GM19099 (cell line): ENCODE measurements around the gene PPP1R12C.

ENCODE experiments used
- POLR2A ChIP-seq: IDR thresholded peaks from 3 replicates; pipeline ENCODE4 v1.6.1; 2011; ENCODE audit warnings: low read depth; ENCODE audit not compliant: insufficient read length; ENCODE audit errors: extremely low read depth

The PPP1R12C gene

GRCh38 chr19:55118401-55118991, 1.1 kb upstream of the PPP1R12C start:
- TF ChIP-seq POLR2A, result no peak

GRCh38 chr19:55117663-55118391, 390 bp upstream of the PPP1R12C start:
- TF ChIP-seq POLR2A, result peak; percentile 80

DNA sequence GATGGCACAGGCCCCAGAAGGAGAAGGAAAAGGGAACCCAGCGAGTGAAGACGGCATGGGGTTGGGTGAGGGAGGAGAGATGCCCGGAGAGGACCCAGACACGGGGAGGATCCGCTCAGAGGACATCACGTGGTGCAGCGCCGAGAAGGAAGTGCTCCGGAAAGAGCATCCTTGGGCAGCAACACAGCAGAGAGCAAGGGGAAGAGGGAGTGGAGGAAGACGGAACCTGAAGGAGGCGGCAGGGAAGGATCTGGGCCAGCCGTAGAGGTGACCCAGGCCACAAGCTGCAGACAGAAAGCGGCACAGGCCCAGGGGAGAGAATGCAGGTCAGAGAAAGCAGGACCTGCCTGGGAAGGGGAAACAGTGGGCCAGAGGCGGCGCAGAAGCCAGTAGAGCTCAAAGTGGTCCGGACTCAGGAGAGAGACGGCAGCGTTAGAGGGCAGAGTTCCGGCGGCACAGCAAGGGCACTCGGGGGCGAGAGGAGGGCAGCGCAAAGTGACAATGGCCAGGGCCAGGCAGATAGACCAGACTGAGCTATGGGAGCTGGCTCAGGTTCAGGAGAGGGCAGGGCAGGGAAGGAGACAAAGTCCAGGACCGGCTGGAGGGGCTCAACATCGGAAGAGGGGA, 1.1 kb downstream of the PPP1R12C start:
- TF ChIP-seq POLR2A, result no peak

DNA sequence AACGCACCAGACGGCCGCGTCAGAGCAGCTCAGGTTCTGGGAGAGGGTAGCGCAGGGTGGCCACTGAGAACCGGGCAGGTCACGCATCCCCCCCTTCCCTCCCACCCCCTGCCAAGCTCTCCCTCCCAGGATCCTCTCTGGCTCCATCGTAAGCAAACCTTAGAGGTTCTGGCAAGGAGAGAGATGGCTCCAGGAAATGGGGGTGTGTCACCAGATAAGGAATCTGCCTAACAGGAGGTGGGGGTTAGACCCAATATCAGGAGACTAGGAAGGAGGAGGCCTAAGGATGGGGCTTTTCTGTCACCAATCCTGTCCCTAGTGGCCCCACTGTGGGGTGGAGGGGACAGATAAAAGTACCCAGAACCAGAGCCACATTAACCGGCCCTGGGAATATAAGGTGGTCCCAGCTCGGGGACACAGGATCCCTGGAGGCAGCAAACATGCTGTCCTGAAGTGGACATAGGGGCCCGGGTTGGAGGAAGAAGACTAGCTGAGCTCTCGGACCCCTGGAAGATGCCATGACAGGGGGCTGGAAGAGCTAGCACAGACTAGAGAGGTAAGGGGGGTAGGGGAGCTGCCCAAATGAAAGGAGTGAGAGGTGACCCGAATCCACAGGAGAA, 1.9 kb downstream of the PPP1R12C start:
- TF ChIP-seq POLR2A, result no peak

GRCh38 chr19:55114566-55115145, 2.8 kb downstream of the PPP1R12C start:
- no peak for TF ChIP-seq POLR2A

- no peak for TF ChIP-seq POLR2A
These were observed 3.8 kb downstream of the PPP1R12C start for GRCh38 chr19:55113570-55114039.

GRCh38 chr19:55112777-55113569, 4.5 kb downstream of the PPP1R12C start:
- no peak for TF ChIP-seq POLR2A

DNA sequence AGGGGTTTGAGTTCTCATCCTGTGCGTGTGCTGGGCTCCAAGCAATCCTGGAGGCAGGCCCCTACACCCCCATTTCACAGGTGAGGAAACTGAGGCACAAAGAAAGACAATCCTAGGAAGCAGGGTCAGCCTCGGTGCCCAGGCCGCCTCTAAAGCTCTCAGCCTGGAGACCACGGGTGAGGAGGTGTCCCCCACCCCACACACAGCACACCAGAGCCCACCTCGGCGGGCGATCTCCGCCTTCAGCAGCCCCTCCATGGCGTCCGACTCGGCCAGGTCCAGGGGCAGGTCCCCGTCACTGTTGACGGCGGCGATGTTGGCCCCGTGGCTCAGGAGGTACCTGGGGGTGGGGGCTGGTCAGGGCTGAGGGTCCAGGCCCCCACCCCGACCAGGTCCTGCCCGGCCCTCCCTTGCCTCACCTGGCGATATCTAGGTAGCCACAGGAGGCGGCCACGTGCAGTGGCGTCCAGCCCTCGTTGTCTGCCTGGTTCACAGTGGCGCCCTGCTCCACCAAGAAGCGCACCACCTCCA, 5.1 kb downstream of the PPP1R12C start:
- TF ChIP-seq POLR2A, result no peak

GRCh38 chr19:55111238-55111831, 6.1 kb downstream of the PPP1R12C start:
- TF ChIP-seq POLR2A, result no peak

GRCh38 chr19:55109527-55110291, 7.7 kb downstream of the PPP1R12C start:
- no peak for TF ChIP-seq POLR2A

DNA sequence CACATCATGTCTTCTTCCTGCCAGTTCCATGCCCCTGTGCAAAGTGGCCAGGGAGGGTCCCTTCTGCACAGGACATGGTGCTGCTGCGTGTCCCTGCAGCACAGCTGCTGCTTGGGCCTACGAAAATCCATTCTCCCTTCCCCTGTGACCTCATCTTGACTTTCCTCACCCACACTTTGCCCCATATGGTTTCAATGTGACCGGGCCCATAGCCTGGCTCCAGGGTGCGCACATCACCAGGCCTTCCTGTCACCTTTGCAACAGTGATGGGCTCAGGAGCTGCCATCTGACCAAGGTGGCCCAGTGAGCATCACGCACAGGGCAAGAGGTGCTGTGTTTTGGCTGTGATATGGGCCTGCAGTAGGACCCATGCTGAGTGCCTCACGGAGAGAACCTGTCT, 10.8 kb downstream of the PPP1R12C start:
- TF ChIP-seq POLR2A, result no peak

DNA sequence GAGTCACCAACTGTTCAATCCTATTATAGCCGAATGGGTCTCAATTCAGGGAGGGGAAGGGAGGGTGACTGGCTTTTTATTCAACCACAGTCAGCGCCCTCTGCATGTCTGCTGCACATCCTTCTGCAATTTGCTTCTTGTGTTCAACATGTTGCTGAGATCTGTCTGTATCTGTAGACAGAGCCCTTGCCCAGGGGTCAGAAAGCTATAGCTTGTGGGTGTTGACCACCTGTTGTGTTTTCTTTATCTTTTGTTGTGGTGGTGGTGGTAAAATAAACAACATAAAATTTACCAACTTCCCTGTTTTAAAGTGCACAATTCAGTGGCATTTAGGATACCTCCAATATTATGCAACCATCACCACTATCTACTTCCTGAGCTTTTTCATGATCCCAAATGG, 12.2 kb downstream of the PPP1R12C start:
- TF ChIP-seq POLR2A, result no peak

- no peak for TF ChIP-seq POLR2A
These were observed 14.2 kb downstream of the PPP1R12C start for GRCh38 chr19:55103190-55103589.

GRCh38 chr19:55101261-55101660, 16.2 kb downstream of the PPP1R12C start:
- TF ChIP-seq POLR2A, result no peak
